Measurements from ENCODE around the gene ARL2.

GRCh38 chr11:65045061-65045460 lies 31.1 kb downstream of the ARL2 start:
- TF ChIP-seq FOXM1 (IDR thresholded peaks at IDR 0.05; ENCODE audit: borderline replicate concordance) (no peak), PKNOX1 (IDR thresholded peaks at IDR 0.05) (no peak), SUZ12 (IDR thresholded peaks at IDR 0.05) (no peak), FOXK2 (IDR thresholded peaks at IDR 0.05) (no peak), HDGF (IDR thresholded peaks at IDR 0.05; ENCODE audit: borderline replicate concordance) (no peak), CTBP1 (IDR thresholded peaks at IDR 0.05; ENCODE audit: borderline replicate concordance) (no peak), TARDBP (IDR thresholded peaks at IDR 0.05) (no peak), ELF4 (IDR thresholded peaks at IDR 0.05) (no peak), ARNT (IDR thresholded peaks at IDR 0.05) (no peak), BHLHE40 (IDR thresholded peaks at IDR 0.05; ENCODE audit: borderline replicate concordance) (no peak)
